Transverse colon (tissue), 4 donors: ENCODE data around the gene SOHLH1. TPM values are rescaled to one million over a fixed set of nuclear protein-coding genes. Genes with fewer than 3 reads are reported as not detected.

Experiments used
- DNase-seq: peaks from one replicate; pipeline ENCODE4 v3.0.0-alpha.2; 2019
- H3K27ac ChIP-seq, 4 donors: fragments of 200-600 bp; sonication (generic); 2 replicates each; pipeline ENCODE4 v1.5.1; 2016 to 2018; ENCODE audit warnings: inconsistent platforms in 4 of 4
- H3K27me3 ChIP-seq: fragments of 200-600 bp; sonication (generic); 2 replicates; pipeline ENCODE4 v1.5.1; 2017; ENCODE audit warnings: inconsistent platforms
- H3K36me3 ChIP-seq, 4 donors: fragments of 200-600 bp; sonication (generic); 2 replicates each; pipeline ENCODE4 v1.5.1; 2017 to 2019; ENCODE audit warnings: inconsistent platforms in 4 of 4
- H3K4me1 ChIP-seq, 4 donors: fragments of 200-600 bp; sonication (generic); 2 replicates each; pipeline ENCODE4 v1.5.1; 2017 to 2020; ENCODE audit warnings: inconsistent platforms in 4 of 4
- H3K4me3 ChIP-seq, 4 donors: fragments of 200-600 bp; sonication (generic); 1 replicate in 1 of 4; 2 replicates in 3 of 4; pipeline versions ENCODE4 v1.5.1 to v1.6.1; 2017 to 2019; ENCODE audit warnings: inconsistent platforms in 4 of 4
- H3K9me3 ChIP-seq, 2 donors: fragments of 200-600 bp; sonication (generic); 2 replicates each; pipeline ENCODE4 v1.5.1; 2017 to 2019; ENCODE audit warnings: inconsistent platforms in 2 of 2
- CTCF ChIP-seq, 5 experiments: fragments of 200-600 bp in 3 of 5; fragments of 450-650 bp in 2 of 5; sonication (generic) in 3 of 5; IDR thresholded peaks; 1 replicate in 2 of 5; 2 replicates in 3 of 5; pipeline ENCODE4 v1.5.1; 2016 to 2017; ENCODE audit warnings: antibody characterized with exemption in 5 of 5, inconsistent platforms in 3 of 5, mild to moderate bottlenecking in 2 of 5, moderate library complexity in 1 of 5
- EP300 ChIP-seq: sonication (generic); formaldehyde crosslinking; IDR thresholded peaks from one replicate; pipeline ENCODE4 v1.6.1; 2017; ENCODE audit warnings: antibody characterized with exemption, low read depth
- POLR2A ChIP-seq: fragments of 450-650 bp; IDR thresholded peaks from one replicate; pipeline ENCODE4 v1.6.1; 2016; ENCODE audit warnings: antibody characterized with exemption, mild to moderate bottlenecking, moderate library complexity
- POLR2AphosphoS5 ChIP-seq, 3 donors: sonication (generic); formaldehyde crosslinking; IDR thresholded peaks; one replicate each; pipeline ENCODE4 v1.6.1; 2016; ENCODE audit warnings: antibody characterized with exemption in 3 of 3
- whole genome bisulfite sequencing, 2 donors: methylation state at CpG; one replicate each; pipeline ENCODE4 v1.1.5; 2018; ENCODE audit warnings: low coverage in 1 of 2; 5-methylcytosine and 5-hydroxymethylcytosine counted together
- in situ Hi-C, 4 donors: fragments of 200-750 bp; cut with MboI; loops; one replicate each; pipeline versions ENCODE4 v1.15.0 to v1.15.1; 2017; ENCODE audit warnings: low sequenced_read_pairs in 3 of 4, low pct_ligation_motif_present in 1 of 4, low pct_unique_long_range_greater_than_20kb in 1 of 4
- intact Hi-C: fragments of 100-400 bp; cut with DNase I; formaldehyde crosslinking; loops from one replicate; pipeline ENCODE4 v1.15.1; 2023; ENCODE audit warnings: low total_unique reads
- total RNA-seq, 4 donors: library from RNA; depleted of rRNA; stranded (reverse); fragments of >200 nt; gene quantifications; one replicate each; pipeline ENCODE4 v1.1.0, GENCODE V29; 2016

Gene SOHLH1
- total RNA-seq, 4 donors from 2014 or later: not detected

DNA sequence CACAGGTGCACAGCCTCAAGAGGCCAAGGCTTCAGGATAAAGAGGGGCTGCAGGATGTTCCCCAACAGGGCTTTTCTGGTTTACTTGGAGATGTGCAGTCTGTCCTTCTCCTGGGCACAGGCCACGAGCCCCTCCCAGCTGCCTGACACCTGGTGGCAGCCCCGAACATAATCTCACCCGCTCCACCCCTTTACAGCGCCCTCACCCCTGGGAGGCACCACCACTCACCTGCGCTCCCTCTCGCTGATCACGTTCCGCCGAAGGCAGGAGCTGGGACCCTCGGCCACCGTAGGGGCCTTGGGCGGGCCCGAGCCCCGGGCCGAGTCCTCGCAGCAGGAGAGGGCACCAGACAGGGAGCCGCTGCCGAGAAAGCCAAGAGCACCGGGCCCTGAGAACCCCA, 514 bp downstream of the SOHLH1 start:
- Histone ChIP-seq H3K36me3 (no peaks in the 10 kb centered on the region), H3K4me3 (no peak overlapping the region), H3K27ac (no peak overlapping the region), H3K27me3 (peaks cover 34% of the 10 kb centered on the region), H3K9me3 (no peaks in the 10 kb centered on the region), H3K4me1 (peaks cover 5 to 10% (median 7%) of the 10 kb centered on the region in 4 donors)
- intact Hi-C loops: no loop called here
- TF ChIP-seq EP300: no peak
- no peak for TF ChIP-seq POLR2AphosphoS5 (IDR thresholded peaks at IDR 0.05)
- no peak for TF ChIP-seq CTCF (IDR thresholded peaks at IDR 0.05)
- TF ChIP-seq POLR2A: no peak
- 47% methylated on average over 17 of the region's 19 CpGs; no CpG with 5 or more reads in 1 of the 2 donors for WGBS, 2 donors
- in situ Hi-C loops: no loop called here
- no peak for DNase-seq

- in situ Hi-C loops (no loop called here), intact Hi-C loops (no loop called here)
- Histone ChIP-seq H3K9me3 (no peaks in the 10 kb centered on the region), H3K4me1 (peaks cover 5 to 10% (median 7%) of the 10 kb centered on the region in 4 donors), H3K36me3 (no peaks in the 10 kb centered on the region), H3K27ac (no peak overlapping the region), H3K4me3 (no peak overlapping the region), H3K27me3 (peaks cover 28% of the 10 kb centered on the region)
- WGBS, 2 donors: 68% methylated on average over 21 of the region's 21 CpGs; no CpG with 5 or more reads in 1 of the 2 donors
- TF ChIP-seq POLR2A (no peak), POLR2AphosphoS5 (IDR thresholded peaks at IDR 0.05) (no peak), CTCF (IDR thresholded peaks at IDR 0.05) (no peak), EP300 (no peak)
- DNase-seq: no peak
These were observed 1.0 kb downstream of the SOHLH1 start for GRCh38 chr9:135698236-135698635.

DNA sequence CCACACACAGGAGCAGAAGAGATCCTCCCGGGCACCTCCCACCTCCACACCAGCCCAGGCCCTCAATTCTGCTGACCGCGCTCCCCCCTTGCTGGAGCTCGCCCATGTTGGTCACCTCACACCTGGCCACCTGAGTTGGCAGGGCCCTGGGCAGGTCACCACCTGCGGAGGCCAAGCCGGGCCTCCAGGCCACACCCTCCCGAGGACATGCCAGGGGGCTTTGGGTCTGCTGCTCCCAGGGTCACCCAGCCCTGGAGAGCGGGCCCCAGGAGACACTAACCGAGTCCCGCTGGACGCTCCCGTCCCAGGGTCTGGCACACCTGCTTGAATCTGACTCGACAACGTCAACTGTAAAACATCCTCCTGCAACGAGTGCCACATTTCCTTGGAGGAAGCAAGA, 2.1 kb downstream of the SOHLH1 start:
- H3K4me1 ChIP-seq: peaks cover 2 to 8% (median 5%) of the 10 kb centered on the region in 4 donors
- in situ Hi-C loops (no loop called here), intact Hi-C loops (no loop called here)
- no peaks in the 10 kb centered on the region for H3K36me3 ChIP-seq
- H3K9me3 ChIP-seq: no peaks in the 10 kb centered on the region
- no peak for DNase-seq
- peaks cover 18% of the 10 kb centered on the region for H3K27me3 ChIP-seq
- TF ChIP-seq EP300 (no peak), CTCF (IDR thresholded peaks at IDR 0.05) (no peak), POLR2A (no peak), POLR2AphosphoS5 (IDR thresholded peaks at IDR 0.05) (no peak)
- no peak overlapping the region for H3K4me3 ChIP-seq
- 33 to 59% methylated on average over 3 to 9 of the region's 15 CpGs for WGBS, 2 donors
- H3K27ac ChIP-seq: no peak overlapping the region

DNA sequence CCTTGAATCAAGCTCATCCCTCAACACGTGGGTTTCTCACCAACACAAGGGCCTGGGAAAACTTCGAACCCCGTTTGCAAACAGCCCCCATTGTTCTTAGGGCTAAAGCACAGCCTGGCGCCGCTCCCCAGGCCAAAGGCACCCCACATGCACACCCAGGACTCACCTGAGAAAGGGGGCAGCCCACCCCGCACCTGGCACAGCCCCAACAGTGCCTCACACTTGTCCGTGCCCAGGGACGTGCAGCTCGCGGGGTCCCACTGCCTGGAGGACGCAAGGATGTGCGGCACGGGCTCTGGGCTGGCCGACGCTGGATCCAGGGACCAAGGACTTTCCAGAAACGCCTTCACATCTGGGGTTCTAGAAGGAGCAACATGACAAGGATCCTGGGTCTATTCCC, 2.8 kb downstream of the SOHLH1 start:
- intact Hi-C loops: no loop called here
- DNase-seq: no peak
- 67% methylated on average over 16 of the region's 16 CpGs; no CpG with 5 or more reads in 1 of the 2 donors for WGBS, 2 donors
- in situ Hi-C loops: no loop called here
- no peaks in the 10 kb centered on the region for H3K36me3 ChIP-seq
- H3K4me1 ChIP-seq: peaks cover 0 to under 1% (median 0%) of the 10 kb centered on the region in 4 donors
- H3K27me3 ChIP-seq: peaks cover 10% of the 10 kb centered on the region
- TF ChIP-seq POLR2AphosphoS5 (IDR thresholded peaks at IDR 0.05) (no peak), EP300 (no peak), POLR2A (no peak), CTCF (IDR thresholded peaks at IDR 0.05) (no peak)
- H3K9me3 ChIP-seq: no peaks in the 10 kb centered on the region
- no peak overlapping the region for H3K4me3 ChIP-seq
- no peak overlapping the region for H3K27ac ChIP-seq
